Choroid plexus epithelial cell (primary cell): ENCODE data around the gene HMX2.

Experiments
- DNase-seq: peaks from one replicate; pipeline ENCODE4 v3.0.0-alpha.2; 2010; ENCODE audit warnings: low read depth
- H3K4me3 ChIP-seq: 2 replicates; pipeline ENCODE4 v1.5.1; 2011; ENCODE audit warnings: low read depth, mild to moderate bottlenecking, control low read depth, low read length, moderate library complexity
- TF ChIP-seq, protein P1 (sequence below): conservative IDR thresholded peaks from 2 replicates; pipeline ENCODE4 v1.5.1; 2011; ENCODE audit warnings: low read depth, mild to moderate bottlenecking, control low read depth, inconsistent platforms, low read length, moderate library complexity

HMX2 gene

GRCh38 chr10:123134343-123134914, 13.5 kb upstream of the HMX2 start:
- TF ChIP-seq, protein P1, sequence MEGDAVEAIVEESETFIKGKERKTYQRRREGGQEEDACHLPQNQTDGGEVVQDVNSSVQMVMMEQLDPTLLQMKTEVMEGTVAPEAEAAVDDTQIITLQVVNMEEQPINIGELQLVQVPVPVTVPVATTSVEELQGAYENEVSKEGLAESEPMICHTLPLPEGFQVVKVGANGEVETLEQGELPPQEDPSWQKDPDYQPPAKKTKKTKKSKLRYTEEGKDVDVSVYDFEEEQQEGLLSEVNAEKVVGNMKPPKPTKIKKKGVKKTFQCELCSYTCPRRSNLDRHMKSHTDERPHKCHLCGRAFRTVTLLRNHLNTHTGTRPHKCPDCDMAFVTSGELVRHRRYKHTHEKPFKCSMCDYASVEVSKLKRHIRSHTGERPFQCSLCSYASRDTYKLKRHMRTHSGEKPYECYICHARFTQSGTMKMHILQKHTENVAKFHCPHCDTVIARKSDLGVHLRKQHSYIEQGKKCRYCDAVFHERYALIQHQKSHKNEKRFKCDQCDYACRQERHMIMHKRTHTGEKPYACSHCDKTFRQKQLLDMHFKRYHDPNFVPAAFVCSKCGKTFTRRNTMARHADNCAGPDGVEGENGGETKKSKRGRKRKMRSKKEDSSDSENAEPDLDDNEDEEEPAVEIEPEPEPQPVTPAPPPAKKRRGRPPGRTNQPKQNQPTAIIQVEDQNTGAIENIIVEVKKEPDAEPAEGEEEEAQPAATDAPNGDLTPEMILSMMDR = no peak
- DNase-seq = no peak
- no peak overlapping the region for H3K4me3 ChIP-seq

- TF ChIP-seq, protein P1 = no peak
Measured at GRCh38 chr10:123134915-123135414, 13.0 kb upstream of the HMX2 start.

GRCh38 chr10:123135415-123136141, 12.4 kb upstream of the HMX2 start, which contains the start of gene HMX3:
Gene HMX3 (plus strand): TSS chr10:123135970. CDS start chr10:123136051, 81 bp downstream.
- TF ChIP-seq, protein P1 = no peak
- DNase-seq = no peak
- no peak within 1 kb of the TSS for H3K4me3 ChIP-seq

More at GRCh38 chr10:123134915-123135414, 13.0 kb upstream of the HMX2 start:
- DNase-seq = no peak
- no peak overlapping the region for H3K4me3 ChIP-seq

GRCh38 chr10:123136221-123136805, 11.6 kb upstream of the HMX2 start:
- H3K4me3 ChIP-seq = no peak overlapping the region
- DNase-seq = no peak
- TF ChIP-seq, protein P1 = no peak

DNA sequence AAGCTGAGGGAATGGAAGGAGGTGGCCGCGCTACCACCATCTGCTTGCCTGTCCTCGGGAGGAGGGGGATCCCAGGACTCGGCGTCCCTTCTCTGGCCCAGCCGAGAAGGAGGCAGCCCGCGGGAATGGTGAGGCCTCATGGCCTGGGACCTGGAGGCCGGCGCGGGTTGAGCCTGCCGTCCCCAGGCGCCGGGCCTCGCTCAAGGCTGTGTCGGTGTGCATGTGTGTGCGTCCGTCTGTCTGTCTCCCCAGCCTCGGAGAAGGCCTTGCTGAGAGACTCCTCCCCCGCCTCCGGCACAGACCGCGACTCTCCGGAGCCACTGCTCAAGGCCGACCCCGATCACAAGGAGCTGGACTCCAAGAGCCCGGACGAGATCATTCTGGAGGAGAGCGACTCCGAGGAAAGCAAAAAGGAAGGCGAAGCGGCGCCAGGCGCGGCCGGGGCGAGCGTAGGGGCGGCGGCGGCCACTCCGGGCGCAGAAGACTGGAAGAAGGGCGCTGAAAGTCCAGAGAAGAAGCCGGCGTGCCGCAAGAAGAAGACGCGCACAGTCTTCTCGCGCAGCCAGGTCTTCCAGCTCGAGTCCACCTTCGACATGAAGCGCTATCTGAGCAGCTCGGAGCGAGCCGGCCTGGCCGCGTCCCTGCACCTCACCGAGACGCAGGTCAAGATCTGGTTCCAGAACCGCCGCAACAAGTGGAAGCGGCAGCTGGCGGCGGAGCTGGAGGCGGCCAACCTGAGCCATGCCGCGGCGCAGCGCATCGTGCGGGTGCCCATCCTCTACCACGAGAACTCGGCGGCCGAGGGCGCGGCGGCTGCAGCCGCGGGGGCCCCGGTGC, 10.9 kb upstream of the HMX2 start:
- TF ChIP-seq, protein P1 = no peak
- no peak for DNase-seq
- H3K4me3 ChIP-seq = no peak overlapping the region

DNA sequence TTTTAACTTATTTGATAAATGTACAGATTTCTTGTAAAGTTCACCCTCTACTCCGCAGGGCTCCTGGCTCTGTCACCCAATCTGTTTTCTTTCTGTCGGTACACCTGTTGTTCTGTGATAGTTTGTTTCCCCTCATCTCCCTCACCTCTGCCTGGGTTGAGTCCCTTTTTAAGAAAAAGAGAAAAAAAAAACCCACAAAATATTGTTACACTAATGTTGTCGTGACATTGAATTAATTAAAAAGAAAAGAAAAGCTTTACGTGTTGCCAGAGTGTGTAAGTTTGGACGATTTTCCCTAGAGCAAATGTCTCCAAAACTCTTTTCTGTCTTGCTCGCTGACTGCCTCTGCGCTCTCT, 8.8 kb upstream of the HMX2 start:
- H3K4me3 ChIP-seq = no peak overlapping the region
- TF ChIP-seq, protein P1 = no peak
- DNase-seq = no peak
